GM04503 (cell line): ENCODE measurements around the gene ASNSD1.

Experiments used
- DNase-seq: peaks from one replicate; pipeline ENCODE4 v3.0.0-alpha.2; 2012; ENCODE audit warnings: low read depth

Gene ASNSD1

GRCh38 chr2:189661148-189661956, at the start of gene ASNSD1:
TSS of gene ASNSD1 (plus strand) at chr2:189661459. CDS start at chr2:189666133, 4,674 bp downstream.
- DNase-seq, result peak; percentile 95

GRCh38 chr2:189613077-189613636, 48.1 kb upstream of the ASNSD1 start:
- no peak for DNase-seq

- DNase-seq, result no peak
These were observed 47.4 kb upstream of the ASNSD1 start for GRCh38 chr2:189613650-189614420.

GRCh38 chr2:189614585-189614984, 46.7 kb upstream of the ASNSD1 start:
- no peak for DNase-seq

DNA sequence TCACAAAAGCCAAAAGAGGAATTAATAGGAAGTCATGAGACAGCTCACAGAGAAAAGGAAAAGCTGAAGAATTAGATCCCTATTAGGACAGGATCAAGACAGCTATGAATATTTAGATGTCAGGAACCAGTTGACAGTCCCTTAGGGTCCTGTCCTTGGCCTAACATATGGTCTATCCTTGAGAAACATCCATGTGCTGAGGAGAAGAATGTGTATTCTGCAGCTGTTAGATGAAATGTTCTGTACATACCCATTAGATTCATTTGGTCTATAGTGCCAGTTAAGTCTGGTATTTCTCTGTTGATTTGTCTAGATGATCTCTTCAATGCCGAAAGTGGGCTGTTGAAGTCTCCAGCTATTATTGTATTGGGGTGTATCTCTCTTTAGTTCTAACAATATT, 43.1 kb upstream of the ASNSD1 start:
- DNase-seq, result no peak

- no peak for DNase-seq
These were observed 39.5 kb upstream of the ASNSD1 start for GRCh38 chr2:189621781-189622180.

DNA sequence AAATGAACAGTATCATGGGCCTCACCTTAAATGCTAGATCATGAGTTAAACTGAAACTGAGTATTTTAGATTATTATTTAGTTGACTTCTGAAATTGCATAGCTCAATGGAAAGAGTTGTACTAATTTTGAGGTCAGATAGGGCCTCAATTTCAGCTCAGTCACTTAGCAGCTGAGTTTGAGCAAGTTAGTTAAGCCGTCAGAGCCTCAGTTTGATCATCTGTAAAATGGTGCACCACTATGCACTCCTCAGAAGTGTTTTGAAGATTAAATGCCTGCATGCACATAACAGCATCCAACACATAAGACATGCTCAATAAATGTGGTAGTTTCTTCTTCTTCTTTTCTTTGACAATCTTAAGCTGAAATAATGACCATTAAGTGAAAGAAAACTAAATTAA, 38.2 kb upstream of the ASNSD1 start:
- no peak for DNase-seq

DNA sequence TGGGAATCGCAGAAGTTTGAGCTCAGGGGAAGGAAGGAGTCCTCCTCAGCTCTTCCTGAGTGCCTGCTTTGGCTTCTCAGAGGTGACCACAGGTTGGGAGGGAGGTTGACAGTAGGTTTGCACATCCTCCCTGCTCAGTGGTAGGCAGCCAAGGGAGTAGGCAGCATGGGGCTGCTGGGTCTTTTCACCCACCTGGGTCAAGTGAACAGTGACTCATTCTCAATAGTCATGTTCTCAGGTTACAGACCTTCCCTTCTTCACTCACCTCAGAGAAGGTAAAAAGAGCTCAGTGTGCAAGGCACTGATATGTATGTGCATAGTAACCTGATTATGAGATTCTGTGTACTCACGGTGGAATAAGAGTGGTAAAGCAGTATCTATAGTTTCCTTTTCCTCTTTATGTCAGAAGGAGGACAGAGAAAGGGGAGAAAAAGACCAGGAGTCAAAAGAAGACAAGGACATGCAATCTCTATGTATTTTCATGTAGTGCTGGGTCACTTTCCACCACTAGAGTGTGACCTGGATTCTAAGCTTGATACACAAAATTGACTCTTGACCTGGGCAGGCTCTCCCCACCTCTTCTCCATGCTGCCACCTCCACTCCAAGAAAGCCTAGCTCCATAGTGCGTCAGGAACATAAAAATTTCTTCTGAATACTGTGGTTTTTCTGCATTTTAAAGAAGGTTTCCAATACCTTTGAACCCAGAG, 36.5 kb upstream of the ASNSD1 start:
- DNase-seq, result no peak

DNA sequence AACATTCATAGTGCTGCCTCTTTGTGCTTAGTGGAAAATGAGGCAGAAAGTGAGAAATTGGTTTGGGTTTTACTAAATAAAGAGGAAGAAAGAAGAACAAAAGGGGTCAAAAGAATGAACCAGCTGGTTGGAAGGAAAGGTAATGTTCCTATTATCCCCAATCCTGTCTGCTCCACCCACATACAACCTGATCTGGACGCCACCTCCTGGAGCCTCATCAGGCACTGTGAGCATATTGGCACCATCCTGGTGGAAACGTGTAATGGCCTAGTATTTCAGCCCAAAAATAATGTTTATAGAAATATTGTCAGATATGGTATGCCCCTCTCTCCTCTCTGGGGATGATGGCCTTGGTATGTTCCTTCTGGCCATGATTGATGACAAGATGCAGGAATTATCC, 35.6 kb upstream of the ASNSD1 start:
- DNase-seq, result no peak

DNA sequence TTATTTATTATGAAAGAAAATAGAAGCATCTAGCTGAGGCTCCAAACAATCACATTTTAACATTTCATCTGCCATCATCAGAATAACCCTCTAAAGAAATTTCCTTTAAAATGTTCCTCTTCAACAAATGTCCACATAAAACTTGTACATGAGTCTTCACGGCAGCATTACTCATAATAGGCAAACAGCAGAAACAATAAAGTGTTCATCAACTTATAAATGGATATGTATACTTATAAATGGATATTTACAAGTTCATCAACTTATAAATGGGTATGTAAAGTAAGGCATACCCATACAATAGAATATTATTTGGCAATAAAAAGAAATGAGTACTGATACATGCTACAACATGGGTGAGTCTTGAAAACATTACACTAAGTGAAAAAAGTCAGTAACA, 33.5 kb upstream of the ASNSD1 start:
- DNase-seq, result no peak

DNA sequence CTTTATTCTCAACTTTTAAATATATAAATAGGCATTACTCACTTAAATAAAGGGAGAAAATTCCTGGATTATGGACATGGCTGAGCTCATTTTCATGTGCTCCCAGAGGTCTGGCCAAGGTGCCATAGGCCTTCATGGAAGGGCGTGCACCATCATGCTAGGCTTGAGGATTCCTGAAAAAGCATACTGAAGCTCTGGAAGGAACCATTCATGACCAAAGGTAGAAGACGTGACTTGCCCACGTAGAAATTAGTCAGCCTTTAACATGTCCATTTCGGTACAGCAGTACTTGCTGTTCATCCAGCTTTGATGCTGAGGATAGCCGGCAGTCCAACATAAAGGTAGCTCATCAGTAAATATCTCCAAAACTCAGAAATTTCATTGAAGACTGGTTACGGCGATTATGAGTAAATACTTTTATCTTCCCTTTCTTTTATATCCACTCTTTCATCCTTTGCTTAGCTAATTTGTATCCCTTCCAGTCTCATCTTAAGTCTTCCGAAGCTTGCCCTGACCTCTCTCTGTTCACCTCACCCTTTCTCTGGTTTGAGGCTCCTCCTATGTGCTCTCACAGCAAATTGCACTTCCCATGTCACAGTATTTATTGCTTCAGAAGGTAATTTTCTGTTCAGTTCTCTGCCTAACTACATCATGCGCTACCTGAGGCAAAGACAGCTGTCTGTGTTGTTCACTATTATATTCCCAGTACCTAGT, 32.3 kb upstream of the ASNSD1 start:
- DNase-seq, result no peak

GRCh38 chr2:189629531-189630453, 31.5 kb upstream of the ASNSD1 start:
- no peak for DNase-seq

DNA sequence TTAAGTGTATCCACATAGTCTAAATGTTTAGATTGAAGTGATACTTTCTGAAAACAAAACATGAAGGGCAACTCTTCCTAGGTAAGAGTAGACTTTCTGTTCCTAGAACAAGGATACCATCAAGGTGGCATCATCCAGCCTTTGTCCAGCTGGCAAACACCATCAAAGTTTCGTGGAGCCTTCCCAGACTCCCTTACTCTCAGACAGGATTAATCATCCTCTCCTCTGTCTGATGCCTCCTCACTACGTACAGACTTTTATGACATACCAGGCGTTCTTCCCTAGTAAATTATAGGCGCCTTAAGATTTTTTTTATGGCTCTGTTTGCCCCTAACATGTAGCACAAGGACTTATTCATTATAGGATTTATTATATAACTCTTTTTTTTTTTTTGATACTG, 29.4 kb upstream of the ASNSD1 start:
- no peak for DNase-seq

DNA sequence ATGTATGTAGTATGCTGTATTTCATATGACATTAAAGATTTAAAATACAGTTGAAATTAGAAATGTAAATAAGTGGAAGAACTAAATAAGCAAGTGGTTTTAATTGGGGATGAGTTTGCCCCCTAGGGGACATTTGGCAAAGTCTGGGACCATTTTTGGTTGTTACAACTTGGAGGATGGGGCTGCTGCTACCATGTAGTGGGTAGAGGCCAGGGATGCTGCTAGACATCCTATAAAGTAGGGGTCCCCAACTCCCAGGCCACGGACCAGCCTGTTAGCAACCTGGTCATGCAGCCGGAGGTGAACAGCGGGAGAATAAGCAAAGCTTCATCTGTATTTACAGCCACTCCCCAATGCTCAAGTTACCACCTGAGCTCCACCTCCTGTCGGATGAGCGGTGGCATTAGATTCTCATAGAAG, 27.9 kb upstream of the ASNSD1 start:
- DNase-seq, result no peak

DNA sequence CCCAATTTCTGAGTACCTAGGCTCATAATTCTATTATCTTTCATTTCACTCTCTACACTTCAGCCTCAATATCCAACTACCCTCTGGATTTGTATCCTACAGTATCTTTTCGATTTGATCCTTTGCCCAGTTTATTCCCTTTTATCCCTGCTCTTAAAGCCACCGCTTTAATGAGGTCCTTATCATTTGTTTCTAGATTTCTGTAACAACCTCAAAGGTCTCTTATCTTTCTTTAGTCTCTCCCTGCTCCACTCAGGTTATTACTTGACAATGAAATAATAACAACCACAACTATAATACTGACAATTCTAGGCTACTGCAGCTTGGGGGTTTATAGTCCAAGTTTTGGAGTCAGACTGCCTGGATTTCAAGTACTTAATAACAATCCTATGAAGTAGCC, 25.9 kb upstream of the ASNSD1 start:
- no peak for DNase-seq

DNA sequence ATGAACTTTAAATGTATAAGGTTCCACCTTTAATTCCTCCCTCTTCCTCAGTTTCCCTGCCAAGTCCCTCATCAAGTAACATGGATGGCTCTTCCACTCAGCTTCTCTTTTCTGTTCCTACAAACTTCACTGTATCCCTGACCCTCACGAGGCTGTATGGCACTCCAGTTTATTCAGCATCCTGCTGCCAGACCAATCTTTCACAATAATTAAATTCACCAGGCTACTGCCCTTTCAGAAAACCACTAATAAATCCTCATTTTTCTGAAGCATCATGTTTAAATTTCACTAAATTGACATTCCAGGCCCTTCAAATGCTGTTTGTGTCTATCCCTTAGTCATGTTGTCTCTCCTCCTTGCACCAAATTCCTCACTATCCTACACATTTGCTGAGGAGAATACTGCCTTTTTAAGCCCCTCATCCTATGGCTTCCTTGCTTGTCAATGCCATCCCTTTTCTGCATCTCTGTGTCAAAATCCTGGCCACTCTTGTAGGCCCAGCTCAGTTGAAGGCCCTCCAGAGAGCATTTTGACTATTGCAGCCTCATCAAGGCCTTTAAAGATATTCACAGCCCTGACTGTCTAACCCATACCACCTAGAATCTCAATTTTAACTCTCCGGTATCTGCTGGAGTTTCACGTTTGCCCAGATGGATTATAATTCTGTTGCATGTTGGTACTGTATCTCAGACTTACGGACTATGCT, 22.8 kb upstream of the ASNSD1 start:
- no peak for DNase-seq

- DNase-seq, result no peak
These were observed 22.2 kb upstream of the ASNSD1 start for GRCh38 chr2:189639007-189639609.

DNA sequence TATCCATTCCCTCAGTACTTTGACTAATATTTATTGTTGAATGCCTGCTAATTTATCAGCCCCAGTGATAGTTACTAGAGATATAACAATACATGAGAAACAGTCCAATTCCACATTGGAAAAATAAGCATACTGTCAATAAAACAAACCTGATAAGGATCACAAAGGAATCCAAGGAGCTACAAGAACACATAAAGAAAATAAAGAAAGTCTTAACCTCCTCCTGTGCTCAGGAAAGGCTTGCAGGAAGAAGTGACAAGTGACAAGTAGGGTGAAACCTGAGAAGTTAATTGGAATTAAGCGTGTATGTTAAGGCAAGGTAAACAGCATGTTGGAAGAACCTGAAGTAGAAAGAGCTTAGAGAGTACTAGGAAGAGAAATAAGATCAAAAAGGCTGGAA, 20.3 kb upstream of the ASNSD1 start:
- no peak for DNase-seq

DNA sequence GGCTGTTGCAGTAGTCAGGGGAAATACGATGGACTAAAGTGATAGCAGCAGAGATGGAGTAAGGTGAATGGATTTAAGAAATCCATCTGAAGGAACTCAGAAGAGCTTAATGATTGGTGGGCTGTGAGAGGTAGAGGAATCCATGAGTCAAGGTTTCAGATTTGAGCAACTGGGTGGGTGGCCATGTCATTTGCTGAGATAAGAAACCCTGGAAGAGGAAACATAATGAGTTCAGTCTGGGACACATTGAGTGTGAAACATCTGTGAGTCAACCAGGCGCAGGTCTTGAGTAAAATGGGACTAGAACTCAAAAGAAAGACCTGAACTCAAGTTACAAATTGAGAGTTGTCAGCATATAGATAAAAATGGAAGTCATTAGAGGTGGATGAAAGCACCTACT, 19.7 kb upstream of the ASNSD1 start:
- DNase-seq, result no peak

DNA sequence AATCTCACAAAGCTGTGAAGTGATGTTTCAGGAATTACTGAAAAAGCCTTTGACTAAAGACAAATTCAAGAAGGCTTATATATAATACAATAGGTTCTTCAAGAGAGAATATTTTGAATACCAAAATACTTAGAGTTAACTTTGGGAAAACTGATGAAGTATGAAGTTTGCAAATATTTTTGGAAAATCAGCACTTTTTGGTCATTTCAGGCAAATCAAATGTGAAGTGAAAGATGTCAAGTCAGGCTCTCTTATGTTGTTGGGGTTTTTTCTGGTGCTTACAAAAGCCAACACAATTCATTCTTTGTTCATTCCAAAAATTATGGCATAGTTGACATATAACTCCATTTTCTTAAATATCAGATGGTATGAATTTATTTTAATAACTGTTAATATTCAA, 14.7 kb upstream of the ASNSD1 start:
- DNase-seq, result no peak
